GM18870 (cell line): Measurements from ENCODE around the gene SND1.

ENCODE experiments used
- ATAC-seq: cut with Tn5 transposase; IDR thresholded peaks from one replicate; pipeline ENCODE4 v1.9.1; 2021; ENCODE audit warnings: moderate library complexity; ENCODE audit not compliant: unreplicated experiment

The SND1 gene

DNA sequence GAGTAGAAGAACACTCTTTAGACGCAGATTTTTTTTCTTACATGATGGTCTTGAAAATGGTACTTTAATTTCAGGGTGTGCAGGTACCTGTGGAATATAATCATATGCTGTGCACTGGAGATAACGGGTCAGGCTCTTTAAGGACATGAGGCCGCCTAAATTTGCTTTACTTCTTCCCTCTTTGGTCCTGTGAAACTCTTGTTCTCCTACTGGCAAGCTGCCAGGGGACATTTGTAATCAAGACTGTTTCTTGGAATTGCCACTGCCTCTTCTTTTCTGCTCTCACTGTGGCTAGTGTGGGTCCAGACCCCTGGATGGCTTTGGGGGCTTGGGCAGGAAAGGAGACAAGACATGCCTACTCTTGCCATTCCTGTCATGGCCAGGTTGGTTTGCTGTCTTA lies 146.0 kb downstream of the SND1 start:
- no peak for ATAC-seq

DNA sequence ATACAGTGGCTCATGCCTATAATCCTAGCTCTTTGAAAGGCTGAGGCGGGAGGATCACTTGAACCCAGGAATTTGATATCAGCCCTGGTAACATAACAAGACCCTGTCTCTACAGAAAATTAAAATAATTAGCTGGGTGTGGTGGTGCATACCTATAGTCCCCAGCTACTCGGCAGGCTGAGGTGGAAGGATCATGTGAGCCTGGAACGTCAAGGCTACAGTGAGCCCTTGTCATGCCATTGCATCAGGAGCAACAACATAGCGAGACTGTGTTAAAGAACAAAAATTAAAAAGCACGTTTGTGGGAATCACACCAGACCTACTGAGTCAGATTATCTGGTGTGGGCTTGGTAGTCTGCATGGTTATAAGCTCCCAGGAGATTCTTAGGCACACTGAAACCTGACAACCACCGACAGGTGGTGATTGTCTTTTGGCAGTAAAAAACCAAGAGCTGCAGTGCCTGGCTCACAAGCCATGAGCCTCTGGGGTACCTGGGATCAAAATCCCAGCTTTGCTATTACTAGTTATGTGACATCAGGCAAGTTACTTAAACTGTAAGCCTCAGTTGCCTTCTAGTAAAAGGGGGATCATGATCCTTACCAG lies 146.9 kb downstream of the SND1 start:
- ATAC-seq: no peak

DNA sequence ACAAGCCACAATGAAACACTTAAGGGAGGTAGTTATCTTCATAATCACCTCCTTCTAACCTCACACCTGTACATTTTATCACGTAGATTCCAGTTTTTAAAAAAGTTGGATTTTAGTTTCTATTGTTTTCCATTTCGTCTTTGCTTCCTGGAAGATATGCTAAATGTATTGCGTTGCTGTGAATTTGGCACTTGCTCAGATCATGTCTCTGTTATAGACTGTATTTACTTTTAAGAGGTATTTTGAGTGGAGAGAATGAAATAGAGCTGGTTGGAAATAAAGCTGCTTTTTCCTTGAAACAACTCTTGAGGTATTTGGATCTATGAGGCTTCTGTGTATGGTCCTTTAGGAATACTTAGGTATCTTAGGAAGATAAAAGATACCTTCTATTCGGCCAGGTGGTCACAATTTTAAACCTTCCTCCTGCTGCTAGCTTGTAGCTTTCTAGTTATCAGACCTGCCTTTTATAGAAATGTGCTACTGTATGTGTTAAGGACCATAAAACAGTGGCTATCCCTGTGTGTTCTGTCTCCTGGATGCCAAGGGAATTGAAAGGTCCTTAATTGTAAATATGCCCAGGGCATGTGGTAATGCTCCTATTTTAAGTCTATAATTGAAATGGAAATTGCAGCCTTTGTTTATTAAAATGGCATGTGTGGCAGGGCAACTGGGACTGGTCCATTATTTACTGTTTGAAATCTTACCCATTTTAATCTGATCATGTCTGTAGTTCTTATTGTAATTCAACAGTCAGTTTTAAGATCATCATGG lies 147.7 kb downstream of the SND1 start:
- ATAC-seq: no peak

DNA sequence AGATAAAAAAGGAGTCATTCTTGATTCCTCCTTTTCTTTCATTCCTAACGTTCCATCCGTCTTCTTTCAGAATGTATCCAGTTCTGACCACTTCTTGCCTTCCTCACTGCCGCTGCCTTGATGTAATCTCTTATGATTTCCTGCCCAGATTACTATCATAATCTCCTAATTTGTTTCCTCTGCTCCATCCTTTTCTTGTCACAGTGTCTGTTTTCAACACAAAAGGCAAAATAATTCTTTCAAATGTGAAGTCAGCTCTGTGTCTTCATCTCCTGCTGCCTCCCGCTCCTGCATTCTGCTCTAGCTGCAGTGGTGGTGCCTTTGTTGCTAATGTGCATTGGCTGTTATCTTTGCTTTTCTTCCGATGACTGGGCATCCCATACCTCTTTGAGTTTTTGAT lies 150.9 kb downstream of the SND1 start:
- no peak for ATAC-seq

GRCh38 chr7:127803626-127804025 lies 151.6 kb downstream of the SND1 start:
- ATAC-seq: no peak

DNA sequence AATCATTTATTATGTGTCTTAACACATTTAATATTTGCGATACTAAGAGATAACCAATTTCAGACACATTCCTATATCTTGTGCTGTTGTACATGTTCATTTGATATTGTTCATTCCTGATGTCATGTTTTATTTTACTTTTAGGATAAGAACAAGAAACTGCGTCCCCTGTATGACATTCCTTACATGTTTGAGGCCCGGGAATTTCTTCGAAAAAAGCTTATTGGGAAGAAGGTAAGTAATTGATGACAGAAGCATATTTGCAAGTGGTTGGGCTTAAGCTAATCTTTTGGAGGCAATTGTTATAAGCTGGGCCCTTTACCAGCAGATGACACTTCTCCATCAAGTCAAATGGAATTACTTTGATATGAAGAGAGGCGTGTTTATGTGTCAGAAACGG lies 155.3 kb downstream of the SND1 start:
- ATAC-seq: no peak

- no peak for ATAC-seq
Measured at GRCh38 chr7:127807829-127808228, 155.8 kb downstream of the SND1 start.

DNA sequence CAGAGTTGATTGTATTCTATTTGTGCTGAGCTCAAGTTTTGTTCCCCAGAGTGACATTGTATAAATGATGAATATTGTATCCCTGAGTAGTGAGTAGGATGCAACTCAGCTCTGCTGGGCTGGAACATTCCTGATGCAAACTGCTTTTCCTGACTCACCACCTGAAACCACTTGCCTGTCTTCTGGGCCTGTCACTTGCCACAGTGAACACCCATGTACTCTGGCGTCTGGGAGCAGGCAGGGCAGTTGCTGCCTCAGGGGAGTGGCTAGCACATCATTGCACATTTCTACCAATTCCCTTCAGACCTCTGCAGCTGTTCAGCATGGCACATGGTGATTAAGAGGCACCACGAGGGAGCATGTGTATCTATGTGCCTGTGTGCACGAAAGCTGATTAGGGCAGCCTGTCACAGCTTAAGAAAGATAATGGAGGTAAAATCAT lies 157.3 kb downstream of the SND1 start:
- ATAC-seq: no peak

DNA sequence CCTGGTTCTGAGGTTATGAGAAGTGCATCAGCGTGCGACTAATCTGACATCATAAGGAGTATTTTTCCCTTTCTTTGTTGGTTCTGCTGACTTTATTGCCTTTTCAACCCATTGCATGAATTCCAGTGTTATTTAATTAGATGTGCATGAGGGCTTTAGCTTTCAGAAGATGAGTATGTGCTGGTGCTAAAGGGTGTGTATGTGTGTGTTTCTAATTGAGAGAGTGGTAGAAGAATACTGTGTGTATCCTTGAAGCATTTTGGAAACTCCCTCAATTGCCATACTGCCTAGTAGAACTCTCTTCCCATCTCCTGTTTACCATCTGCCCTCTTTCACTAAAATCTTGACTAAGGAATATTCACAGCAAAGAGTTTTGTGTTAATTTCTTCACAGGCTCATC lies 158.1 kb downstream of the SND1 start:
- no peak for ATAC-seq

- ATAC-seq: no peak
Measured at GRCh38 chr7:127810696-127811660, 159.0 kb downstream of the SND1 start.

DNA sequence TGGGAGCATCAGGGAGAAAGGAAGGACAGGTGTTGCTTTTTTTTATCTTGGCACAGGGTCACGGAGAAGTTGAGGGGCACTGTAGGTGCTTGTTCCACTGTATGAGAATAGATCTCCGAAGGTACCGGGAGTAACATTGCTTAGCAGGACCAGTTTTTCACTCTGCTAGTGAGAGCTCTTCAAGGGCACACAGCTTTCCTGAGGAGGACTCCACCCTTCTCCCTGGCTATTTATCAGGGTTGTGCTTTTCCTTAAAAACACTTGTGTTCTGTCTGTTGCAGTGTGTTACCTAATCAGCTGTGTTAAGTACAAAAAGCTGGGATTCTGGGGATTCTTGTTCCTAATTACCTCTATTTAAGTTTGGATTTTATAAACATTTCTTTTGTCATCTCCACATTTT lies 160.5 kb downstream of the SND1 start:
- ATAC-seq: no peak

- ATAC-seq: no peak
Measured at GRCh38 chr7:127813991-127814541, 162.1 kb downstream of the SND1 start.

DNA sequence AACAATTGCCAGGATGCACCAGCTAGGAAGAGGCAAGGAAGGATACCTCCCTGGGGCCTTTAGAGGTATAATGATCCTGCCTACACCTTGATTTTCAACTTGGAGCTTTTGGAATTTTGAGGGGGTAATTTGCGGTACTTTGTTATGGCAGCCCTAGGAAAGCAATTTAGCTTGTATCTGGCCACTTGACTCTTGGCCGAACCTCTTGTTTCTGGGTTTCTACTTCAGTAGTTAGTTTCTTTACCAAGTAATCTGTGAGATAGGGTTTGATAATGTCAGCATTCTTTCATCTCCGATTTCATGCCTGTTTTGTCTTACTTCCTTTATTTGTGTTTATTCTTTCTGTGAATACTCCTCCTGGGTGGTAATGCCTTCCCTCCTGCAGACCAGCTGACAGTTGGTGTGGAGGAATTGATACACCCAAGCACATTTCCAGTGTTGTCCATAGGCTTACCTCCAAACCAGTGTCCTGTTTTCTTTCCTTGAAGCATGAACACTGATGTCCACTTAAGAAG lies 163.7 kb downstream of the SND1 start:
- no peak for ATAC-seq

GRCh38 chr7:127816354-127817190 lies 164.6 kb downstream of the SND1 start:
- no peak for ATAC-seq

- no peak for ATAC-seq
Measured at GRCh38 chr7:127817466-127817865, 165.5 kb downstream of the SND1 start.

- no peak for ATAC-seq
Measured at GRCh38 chr7:127818306-127818705, 166.3 kb downstream of the SND1 start.

- no peak for ATAC-seq
Measured at GRCh38 chr7:127819975-127820731, 168.2 kb downstream of the SND1 start.

GRCh38 chr7:127820732-127821085 lies 168.7 kb downstream of the SND1 start:
- no peak for ATAC-seq

DNA sequence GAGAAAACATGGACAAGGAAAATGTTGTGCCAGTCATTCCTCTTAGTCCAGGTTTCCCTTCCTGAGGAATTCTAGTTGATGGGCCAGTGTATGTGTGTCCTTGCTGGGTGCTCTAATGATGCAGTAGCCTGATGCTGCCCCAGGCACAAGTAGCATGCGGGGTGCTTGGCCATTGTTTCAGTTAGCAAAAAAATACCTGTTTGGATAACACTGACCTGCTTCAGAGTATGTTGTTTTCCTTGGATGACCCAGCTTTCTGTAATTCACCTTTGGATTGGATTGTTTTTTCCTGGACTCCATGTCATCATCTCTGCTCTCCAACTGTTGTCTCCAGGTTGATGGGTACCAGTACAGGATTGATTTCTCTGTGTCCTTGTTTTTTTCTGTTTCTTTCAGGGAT lies 169.2 kb downstream of the SND1 start:
- no peak for ATAC-seq
